ENCODE data around the gene MYO6. TPM values are rescaled to one million over a fixed set of nuclear protein-coding genes. Genes with fewer than 3 reads are reported as not detected.

The MYO6 gene
- total RNA-seq, 1 donor from 2014 or later, result 20.4 TPM

- DNase-seq (ENCODE audit: extremely low spot score in 2 of 2), result no peak
- Histone ChIP-seq H3K27ac (no peak overlapping the region), H3K9me3 (no peaks in the 10 kb centered on the region), H3K4me3 (no peak overlapping the region), H3K36me3 (no peaks in the 10 kb centered on the region), H3K4me1 (peaks cover 2% of the 10 kb centered on the region), H3K27me3 (no peaks in the 10 kb centered on the region)
- intact Hi-C loops (cut with DNase I), result no loop called here
- TF ChIP-seq POLR2AphosphoS5 (IDR thresholded peaks at IDR 0.05; ENCODE audit: insufficient read depth in 1 of 2, low read depth in 1 of 2), result no peak
- no peak for TF ChIP-seq POLR2A (IDR thresholded peaks at IDR 0.05)
- no peak for TF ChIP-seq CTCF (IDR thresholded peaks at IDR 0.05)
Observed at GRCh38 chr6:75855052-75855451, 106.0 kb downstream of the MYO6 start.

GRCh38 chr6:75856902-75857301, 107.9 kb downstream of the MYO6 start:
- TF ChIP-seq POLR2AphosphoS5 (IDR thresholded peaks at IDR 0.05; ENCODE audit: insufficient read depth in 1 of 2, low read depth in 1 of 2) (no peak), POLR2A (IDR thresholded peaks at IDR 0.05) (no peak), CTCF (IDR thresholded peaks at IDR 0.05) (no peak)
- intact Hi-C loops (cut with DNase I), result no loop called here
- H3K27ac ChIP-seq, result no peak overlapping the region
- no peaks in the 10 kb centered on the region for H3K36me3 ChIP-seq
- no peak for DNase-seq (ENCODE audit: extremely low spot score in 2 of 2)
- no peaks in the 10 kb centered on the region for H3K9me3 ChIP-seq
- H3K4me3 ChIP-seq, result no peak overlapping the region
- no peaks in the 10 kb centered on the region for H3K4me1 ChIP-seq
- no peaks in the 10 kb centered on the region for H3K27me3 ChIP-seq

GRCh38 chr6:75863001-75863400, 114.0 kb downstream of the MYO6 start:
- DNase-seq (ENCODE audit: extremely low spot score in 2 of 2), result no peak
- no peak for TF ChIP-seq POLR2AphosphoS5 (IDR thresholded peaks at IDR 0.05; ENCODE audit: insufficient read depth in 1 of 2, low read depth in 1 of 2)
- TF ChIP-seq POLR2A (IDR thresholded peaks at IDR 0.05), result no peak
- TF ChIP-seq CTCF (IDR thresholded peaks at IDR 0.05), result no peak
- no peaks in the 10 kb centered on the region for H3K9me3 ChIP-seq
- no peak overlapping the region for H3K27ac ChIP-seq
- H3K27me3 ChIP-seq, result no peaks in the 10 kb centered on the region
- no peaks in the 10 kb centered on the region for H3K4me1 ChIP-seq
- intact Hi-C loops (cut with DNase I), result no loop called here
- H3K36me3 ChIP-seq, result no peaks in the 10 kb centered on the region
- H3K4me3 ChIP-seq, result no peak overlapping the region

GRCh38 chr6:75863784-75864183, 114.7 kb downstream of the MYO6 start:
- H3K27ac ChIP-seq, result no peak overlapping the region
- TF ChIP-seq CTCF (IDR thresholded peaks at IDR 0.05), result no peak
- no peak for TF ChIP-seq POLR2A (IDR thresholded peaks at IDR 0.05)
- no peak for TF ChIP-seq POLR2AphosphoS5 (IDR thresholded peaks at IDR 0.05; ENCODE audit: insufficient read depth in 1 of 2, low read depth in 1 of 2)
- H3K9me3 ChIP-seq, result no peaks in the 10 kb centered on the region
- H3K4me1 ChIP-seq, result no peaks in the 10 kb centered on the region
- no peak for DNase-seq (ENCODE audit: extremely low spot score in 2 of 2)
- H3K4me3 ChIP-seq, result no peak overlapping the region
- intact Hi-C loops (cut with DNase I), result no loop called here
- no peaks in the 10 kb centered on the region for H3K36me3 ChIP-seq
- no peaks in the 10 kb centered on the region for H3K27me3 ChIP-seq

GRCh38 chr6:75864446-75864845, 115.4 kb downstream of the MYO6 start:
- TF ChIP-seq CTCF (IDR thresholded peaks at IDR 0.05), result no peak
- no peak for TF ChIP-seq POLR2A (IDR thresholded peaks at IDR 0.05)
- TF ChIP-seq POLR2AphosphoS5 (IDR thresholded peaks at IDR 0.05; ENCODE audit: insufficient read depth in 1 of 2, low read depth in 1 of 2), result no peak
- Histone ChIP-seq H3K27me3 (no peaks in the 10 kb centered on the region), H3K36me3 (no peaks in the 10 kb centered on the region), H3K4me3 (no peak overlapping the region), H3K9me3 (no peaks in the 10 kb centered on the region), H3K27ac (no peak overlapping the region), H3K4me1 (no peaks in the 10 kb centered on the region)
- no peak for DNase-seq (ENCODE audit: extremely low spot score in 2 of 2)
- intact Hi-C loops (cut with DNase I), result no loop called here
